Measurements from ENCODE around the gene EHMT2.

- TF ChIP-seq CTCF (IDR thresholded peaks at IDR 0.05): no peak
- TF ChIP-seq POLR2A (IDR thresholded peaks at IDR 0.05): no peak
These were observed 47.6 kb upstream of the EHMT2 start for GRCh38 chr6:31945154-31945506.
